ENCODE data around the gene ZNF738.

DNA sequence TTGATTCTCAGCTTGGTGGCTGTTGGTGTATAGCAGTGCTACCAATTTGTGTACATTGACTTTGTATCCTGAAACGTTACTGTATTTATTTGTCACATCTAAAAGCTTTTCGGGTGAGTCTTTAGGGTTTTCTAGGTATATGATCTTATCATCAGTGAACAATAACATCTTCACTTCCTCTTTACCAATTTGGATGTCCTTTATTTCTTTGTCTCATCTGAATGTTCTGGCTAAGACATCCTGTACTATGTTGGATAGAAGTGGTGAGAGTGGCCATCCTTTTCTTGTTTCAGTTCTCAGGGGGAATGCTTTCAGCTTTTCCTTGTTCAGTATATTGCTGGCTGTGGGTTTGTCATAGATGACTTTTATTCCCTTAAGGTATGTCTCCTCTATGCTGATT lies 6.0 kb upstream of the ZNF738 start:
- no peak for TF ChIP-seq ZNF235 (CRISPR knock-in tag; IDR thresholded peaks at IDR 0.05; ENCODE audit: borderline replicate concordance)
- no peak for TF ChIP-seq EP300 (IDR thresholded peaks at IDR 0.05; ENCODE audit: low read depth in 2 of 2, low read length in 2 of 2)
- no peak for TF ChIP-seq EP300 (CRISPR knock-in tag; IDR thresholded peaks at IDR 0.05; ENCODE audit: borderline replicate concordance)
- TF ChIP-seq CREB1 (IDR thresholded peaks at IDR 0.05) = no peak
- no peak for TF ChIP-seq CREB1 (CRISPR knock-in tag; IDR thresholded peaks at IDR 0.05)

All from HepG2 (cell line).